T-cell (primary cell): Measurements from ENCODE around the gene BPIFB2. TPM values are rescaled to one million over a fixed set of nuclear protein-coding genes. Genes with fewer than 3 reads are reported as not detected.

Source experiments
- ATAC-seq, 4 experiments: fragments of 200-7000 bp in 3 of 4; fragments of 150-1000 bp in 1 of 4; cut with Tn5 transposase; replicated peaks in 1 of 4; 1 replicate in 3 of 4; 2 replicates in 1 of 4; pipeline ENCODE4 v1.10.0; 2021; ENCODE audit warnings: moderate library complexity in 3 of 4, mild to moderate bottlenecking in 2 of 4, moderate number of reproducible peaks in 1 of 4
- CTCF ChIA-PET, 2 donors: fragments of 300-600 bp; sonication (Branson Sonifier 250); formaldehyde crosslinking; loops; one replicate each; lab custom pipeline; 2022; ENCODE audit warnings: antibody characterized with exemption in 2 of 2; lab: Charles Lee
- POLR2A ChIA-PET, 2 donors: fragments of 300-600 bp; sonication (Branson Sonifier 250); formaldehyde crosslinking; loops; one replicate each; lab custom pipeline; 2022; ENCODE audit warnings: antibody characterized with exemption in 2 of 2; lab: Charles Lee
- DNase-seq, 35 experiments: peaks; one replicate each; pipeline versions ENCODE4 v3.0.0 to v3.0.0-alpha.2; 2013 to 2023
- H3K27ac ChIP-seq: one replicate; pipeline ENCODE4 v1.5.1; 2013; ENCODE audit warnings: low read length
- H3K27me3 ChIP-seq, 2 experiments: replicated peaks in 1 of 2; 1 replicate in 1 of 2; 2 replicates in 1 of 2; pipeline versions ENCODE4 v1.6.1 to v1.7.0; 2013; ENCODE audit warnings: low read length in 1 of 2, mixed read lengths in 1 of 2; ENCODE audit not compliant: control insufficient read depth in 2 of 2, insufficient read depth in 2 of 2; ENCODE audit errors: extremely low read depth in 1 of 2
- H3K36me3 ChIP-seq, 2 donors: 1 replicate in 1 of 2; 2 replicates in 1 of 2; pipeline versions ENCODE4 v1.6.1 to v1.7.0; 2013; ENCODE audit warnings: low read length in 1 of 2; ENCODE audit not compliant: control insufficient read depth in 2 of 2, insufficient read depth in 1 of 2; ENCODE audit errors: extremely low read depth in 1 of 2
- H3K4me1 ChIP-seq, 2 experiments: 1 replicate in 1 of 2; 2 replicates in 1 of 2; pipeline versions ENCODE4 v1.6.1 to v1.7.0; 2013; ENCODE audit warnings: low read length in 2 of 2, mixed read lengths in 1 of 2; ENCODE audit not compliant: insufficient read depth in 2 of 2, control insufficient read depth in 1 of 2; ENCODE audit errors: extremely low read depth in 1 of 2
- H3K4me3 ChIP-seq, 2 donors: 1 replicate in 1 of 2; 2 replicates in 1 of 2; pipeline versions ENCODE4 v1.5.1 to v1.7.0; 2013; ENCODE audit warnings: mild to moderate bottlenecking in 2 of 2, low read length in 1 of 2, moderate library complexity in 1 of 2; ENCODE audit not compliant: control insufficient read depth in 1 of 2; ENCODE audit errors: extremely low read depth in 1 of 2
- H3K9me3 ChIP-seq: 2 replicates; pipeline ENCODE4 v1.7.0; 2013
- H3K27ac Mint-ChIP-seq, 2 donors: one replicate each; pipeline ENCODE4 v1.8.0; 2020 to 2021; ENCODE audit warnings: mild to moderate bottlenecking in 2 of 2, mixed read lengths in 2 of 2
- H3K27me3 Mint-ChIP-seq, 2 donors: one replicate each; pipeline ENCODE4 v1.8.0; 2021 to 2022; ENCODE audit warnings: mixed read lengths in 2 of 2
- H3K36me3 Mint-ChIP-seq: one replicate; pipeline ENCODE4 v1.8.0; 2021; ENCODE audit warnings: mixed read lengths
- H3K4me1 Mint-ChIP-seq, 3 donors: one replicate each; pipeline ENCODE4 v1.8.0; 2020 to 2022; ENCODE audit warnings: mixed read lengths in 3 of 3, mild to moderate bottlenecking in 1 of 3
- H3K4me3 Mint-ChIP-seq, 3 donors: one replicate each; pipeline ENCODE4 v1.8.0; 2020 to 2022; ENCODE audit warnings: mild to moderate bottlenecking in 3 of 3, mixed read lengths in 3 of 3, moderate library complexity in 3 of 3
- H3K9me3 Mint-ChIP-seq, 3 donors: one replicate each; pipeline ENCODE4 v1.8.0; 2020 to 2022; ENCODE audit warnings: mixed read lengths in 3 of 3
- WGBS: methylation state at CpG from one replicate; pipeline ENCODE4 v1.1.5; 2013; ENCODE audit warnings: missing lambda C conversion rate; ENCODE audit not compliant: insufficient coverage; 5-methylcytosine and 5-hydroxymethylcytosine counted together
- total RNA-seq, 35 experiments: library from RNA in 6 of 35; stranded (reverse) in 6 of 35; fragments of 120-200 nt in 1 of 35; gene quantifications; one replicate each; pipeline versions ENCODE4 v1.2.1 to v1.2.4 and lab custom pipeline; 2013 to 2026

The BPIFB2 gene
- total RNA-seq (under 1 TPM in 3 of 5 donors, not detected in 2; 0.16 to 0.29 (median 0.22) TPM), total RNA-seq (lab: John Stamatoyannopoulos, UW) (0 to 0.09 (median 0) reads per million in 29 experiments)
- total RNA-seq (2013) = not detected

GRCh38 chr20:33007376-33008335, at the start of gene BPIFB2:
Gene BPIFB2 (plus strand): TSS chr20:33007704. CDS start chr20:33008575, 871 bp downstream.
- no peaks in the 10 kb centered on the region for H3K36me3 Mint-ChIP-seq
- no peak within 1 kb of the TSS for H3K27ac Mint-ChIP-seq
- H3K4me3 ChIP-seq = no peak within 1 kb of the TSS
- H3K4me3 Mint-ChIP-seq = no peak within 1 kb of the TSS
- H3K4me1 Mint-ChIP-seq = peaks cover 8 to 33% (median 10%) of the 10 kb centered on the region in 3 donors
- DNase-seq (no peak), ATAC-seq (no peak)
- H3K36me3 ChIP-seq = no peaks in the 10 kb centered on the region
- H3K27me3 ChIP-seq = no peaks in the 10 kb centered on the region
- peaks cover 0 to 17% of the 10 kb centered on the region in 2 experiments for H3K4me1 ChIP-seq
- no peak within 1 kb of the TSS for H3K27ac ChIP-seq
- ChIA-PET POLR2A (interaction anchor here in 1 of 2 donors (0.5 kb wide), 1 partner anchor 180 kb away, joined by 3 read pairs; no protein-coding TSS in a partner anchor), CTCF (no interaction called here)
- H3K27me3 Mint-ChIP-seq = no peaks in the 10 kb centered on the region
- WGBS = 91% methylated on average over 11 of the region's 11 CpGs
- peaks cover 0 to 4% (median 3%) of the 10 kb centered on the region in 3 donors for H3K9me3 Mint-ChIP-seq
- no peaks in the 10 kb centered on the region for H3K9me3 ChIP-seq

- H3K27me3 ChIP-seq = no peaks in the 10 kb centered on the region
- H3K36me3 Mint-ChIP-seq = peaks cover 6% of the 10 kb centered on the region
- peaks cover 11 to 18% of the 10 kb centered on the region in 2 experiments for H3K4me1 ChIP-seq
- no peaks in the 10 kb centered on the region for H3K9me3 ChIP-seq
- peaks cover 8 to 22% (median 14%) of the 10 kb centered on the region in 3 donors for H3K9me3 Mint-ChIP-seq
- no peaks in the 10 kb centered on the region for H3K27me3 Mint-ChIP-seq
- DNase-seq (no peak), ATAC-seq (no peak)
- no peak overlapping the region for H3K27ac Mint-ChIP-seq
- CTCF ChIA-PET = no interaction called here
- POLR2A ChIA-PET = no interaction called here
- peaks cover 25 to 34% (median 31%) of the 10 kb centered on the region in 3 donors for H3K4me1 Mint-ChIP-seq
- no peak overlapping the region for H3K27ac ChIP-seq
- H3K4me3 Mint-ChIP-seq = no peak overlapping the region
- no peak overlapping the region for H3K4me3 ChIP-seq
- no peaks in the 10 kb centered on the region for H3K36me3 ChIP-seq
These were observed 48.9 kb upstream of the BPIFB2 start for GRCh38 chr20:32958574-32958973.

- H3K36me3 ChIP-seq = no peaks in the 10 kb centered on the region
- 94% methylated on average over 12 of the region's 14 CpGs for WGBS
- H3K27ac ChIP-seq = no peak overlapping the region
- H3K27me3 ChIP-seq = no peaks in the 10 kb centered on the region
- DNase-seq (no peak), ATAC-seq (no peak)
- no peak overlapping the region for H3K4me3 ChIP-seq
- Mint-ChIP-seq H3K27me3 (no peaks in the 10 kb centered on the region), H3K36me3 (peaks cover 6% of the 10 kb centered on the region), H3K4me1 (peaks cover 33 to 40% (median 38%) of the 10 kb centered on the region in 3 donors), H3K9me3 (peaks cover 8 to 18% (median 9%) of the 10 kb centered on the region in 3 donors), H3K4me3 (no peak overlapping the region), H3K27ac (peak overlapping the region in 1 of 2 donors; percentile 13)
- H3K9me3 ChIP-seq = no peaks in the 10 kb centered on the region
- ChIA-PET POLR2A (no interaction called here), CTCF (no interaction called here)
- peaks cover 13 to 25% of the 10 kb centered on the region in 2 experiments for H3K4me1 ChIP-seq
These were observed 47.9 kb upstream of the BPIFB2 start for GRCh38 chr20:32959351-32960221.

- Histone ChIP-seq H3K27me3 (no peaks in the 10 kb centered on the region), H3K36me3 (no peaks in the 10 kb centered on the region), H3K27ac (no peak overlapping the region), H3K4me3 (no peak overlapping the region), H3K9me3 (no peaks in the 10 kb centered on the region), H3K4me1 (peaks cover 16 to 31% of the 10 kb centered on the region in 2 experiments)
- ChIA-PET CTCF (no interaction called here), POLR2A (no interaction called here)
- no peak overlapping the region for H3K27ac Mint-ChIP-seq
- DNase-seq = no peak
- H3K4me3 Mint-ChIP-seq = no peak overlapping the region
- no peaks in the 10 kb centered on the region for H3K27me3 Mint-ChIP-seq
- peaks cover 8 to 18% (median 9%) of the 10 kb centered on the region in 3 donors for H3K9me3 Mint-ChIP-seq
- peaks cover 35 to 46% (median 42%) of the 10 kb centered on the region in 3 donors for H3K4me1 Mint-ChIP-seq
- no peak for ATAC-seq
- H3K36me3 Mint-ChIP-seq = peaks cover 6% of the 10 kb centered on the region
These were observed 47.3 kb upstream of the BPIFB2 start for GRCh38 chr20:32960222-32960518.

- Histone ChIP-seq H3K4me3 (no peak overlapping the region), H3K9me3 (no peaks in the 10 kb centered on the region), H3K27me3 (no peaks in the 10 kb centered on the region), H3K36me3 (no peaks in the 10 kb centered on the region), H3K27ac (no peak overlapping the region), H3K4me1 (peaks cover 25 to 40% of the 10 kb centered on the region in 2 experiments)
- Mint-ChIP-seq H3K4me3 (no peak overlapping the region), H3K9me3 (peaks cover 6 to 18% (median 8%) of the 10 kb centered on the region in 3 donors), H3K4me1 (peaks cover 35 to 56% (median 51%) of the 10 kb centered on the region in 3 donors), H3K27ac (peak overlapping the region; percentile 45 to 75), H3K27me3 (no peaks in the 10 kb centered on the region), H3K36me3 (peaks cover 6% of the 10 kb centered on the region)
- WGBS = 90% methylated on average over 23 of the region's 28 CpGs
- POLR2A ChIA-PET = interaction anchor here in 1 of 2 donors (0.5 kb wide), 1 partner anchor 418 kb away, joined by 3 read pairs; no protein-coding TSS in a partner anchor
- DNase-seq (peak in 1 of 35 experiments; percentile 4), ATAC-seq (no peak)
- CTCF ChIA-PET = interaction anchor here in 1 of 2 donors (0.6 kb wide), 1 partner anchor 1133 kb away, joined by 13 read pairs; no protein-coding TSS in a partner anchor
These were observed 46.4 kb upstream of the BPIFB2 start for GRCh38 chr20:32960849-32961731.
